HG02678 (cell line): Measurements from ENCODE around the gene ETV1.

Experiments
- ATAC-seq: cut with Tn5 transposase; IDR thresholded peaks from one replicate; pipeline ENCODE4 v1.9.1; 2021; ENCODE audit warnings: mild to moderate bottlenecking, moderate library complexity; ENCODE audit not compliant: unreplicated experiment

The ETV1 gene

GRCh38 chr7:13989126-13989948 lies at the start of gene ETV1:
ETV1 (minus strand) TSS chr7:13989666; CDS start chr7:13989052, 614 bp downstream.
- ATAC-seq, result no peak

- no peak for ATAC-seq
These were observed 34.9 kb upstream of the ETV1 start for GRCh38 chr7:14024406-14024805.

GRCh38 chr7:14023838-14024237 lies 34.4 kb upstream of the ETV1 start:
- no peak for ATAC-seq

- ATAC-seq, result no peak
These were observed 33.9 kb upstream of the ETV1 start for GRCh38 chr7:14023342-14023741.

GRCh38 chr7:14021069-14021468 lies 31.6 kb upstream of the ETV1 start:
- no peak for ATAC-seq

- ATAC-seq, result no peak
These were observed 31.0 kb upstream of the ETV1 start for GRCh38 chr7:14020339-14020900.

- ATAC-seq, result no peak
These were observed 29.3 kb upstream of the ETV1 start for GRCh38 chr7:14018751-14019150.

GRCh38 chr7:14016950-14017349 lies 27.5 kb upstream of the ETV1 start:
- ATAC-seq, result no peak

- no peak for ATAC-seq
These were observed 24.4 kb upstream of the ETV1 start for GRCh38 chr7:14013898-14014297.

GRCh38 chr7:14009453-14010418 lies 20.3 kb upstream of the ETV1 start:
- no peak for ATAC-seq

- no peak for ATAC-seq
These were observed 11.7 kb upstream of the ETV1 start for GRCh38 chr7:14001139-14001538.

- ATAC-seq, result no peak
These were observed 10.8 kb upstream of the ETV1 start for GRCh38 chr7:14000247-14000646.

- ATAC-seq, result no peak
These were observed 9.4 kb upstream of the ETV1 start for GRCh38 chr7:13998866-13999265.

GRCh38 chr7:13992596-13992964 lies 3.1 kb upstream of the ETV1 start:
- ATAC-seq, result no peak

- ATAC-seq, result no peak
These were observed 2.5 kb upstream of the ETV1 start for GRCh38 chr7:13991791-13992595.

- ATAC-seq, result peak; percentile 87
These were observed 1.7 kb upstream of the ETV1 start for GRCh38 chr7:13990984-13991790.

- peak; percentile 34 for ATAC-seq
These were observed 985 bp upstream of the ETV1 start for GRCh38 chr7:13990319-13990983.

GRCh38 chr7:13989949-13990305 lies 461 bp upstream of the ETV1 start:
- ATAC-seq, result no peak

- no peak for ATAC-seq
These were observed 738 bp downstream of the ETV1 start for GRCh38 chr7:13988731-13989125.
